ENCODE data around the gene ZNF764.

DNA sequence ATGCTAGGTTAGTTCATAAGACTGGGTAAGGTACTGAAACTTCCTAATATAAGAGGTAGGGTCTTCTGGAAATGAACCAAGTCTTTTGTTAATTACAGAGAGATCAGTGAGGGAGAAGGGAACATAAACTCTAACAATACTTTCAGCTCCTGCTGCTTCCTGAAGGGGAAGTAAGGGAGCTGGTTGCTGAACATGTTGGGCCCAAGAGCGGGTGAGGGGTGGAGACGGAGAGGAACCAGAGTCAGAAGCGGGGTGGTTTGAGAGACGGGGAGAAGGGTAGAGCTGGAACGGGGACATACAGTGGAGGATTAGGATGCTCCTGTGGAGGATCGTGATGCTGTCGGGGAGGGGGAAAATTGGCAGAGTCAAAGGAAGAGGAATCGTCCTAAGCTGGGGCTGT lies 12.1 kb downstream of the ZNF764 start:
- TF ChIP-seq, protein P1, sequence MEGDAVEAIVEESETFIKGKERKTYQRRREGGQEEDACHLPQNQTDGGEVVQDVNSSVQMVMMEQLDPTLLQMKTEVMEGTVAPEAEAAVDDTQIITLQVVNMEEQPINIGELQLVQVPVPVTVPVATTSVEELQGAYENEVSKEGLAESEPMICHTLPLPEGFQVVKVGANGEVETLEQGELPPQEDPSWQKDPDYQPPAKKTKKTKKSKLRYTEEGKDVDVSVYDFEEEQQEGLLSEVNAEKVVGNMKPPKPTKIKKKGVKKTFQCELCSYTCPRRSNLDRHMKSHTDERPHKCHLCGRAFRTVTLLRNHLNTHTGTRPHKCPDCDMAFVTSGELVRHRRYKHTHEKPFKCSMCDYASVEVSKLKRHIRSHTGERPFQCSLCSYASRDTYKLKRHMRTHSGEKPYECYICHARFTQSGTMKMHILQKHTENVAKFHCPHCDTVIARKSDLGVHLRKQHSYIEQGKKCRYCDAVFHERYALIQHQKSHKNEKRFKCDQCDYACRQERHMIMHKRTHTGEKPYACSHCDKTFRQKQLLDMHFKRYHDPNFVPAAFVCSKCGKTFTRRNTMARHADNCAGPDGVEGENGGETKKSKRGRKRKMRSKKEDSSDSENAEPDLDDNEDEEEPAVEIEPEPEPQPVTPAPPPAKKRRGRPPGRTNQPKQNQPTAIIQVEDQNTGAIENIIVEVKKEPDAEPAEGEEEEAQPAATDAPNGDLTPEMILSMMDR (IDR thresholded peaks at IDR 0.05) = no peak
- TF ChIP-seq POLR2AphosphoS5 (IDR thresholded peaks at IDR 0.05; ENCODE audit: insufficient read depth in 1 of 2, low read depth in 1 of 2) (no peak), POLR2A (IDR thresholded peaks at IDR 0.05) (no peak)
